HepG2 (cell line): Measurements from ENCODE around the gene NUBPL. TPM values are rescaled to one million over a fixed set of nuclear protein-coding genes. Genes with fewer than 3 reads are reported as not detected.
"Not testable (repeated sequence)": the region's sequence is repeated elsewhere in the genome, so short reads cannot be mapped to it uniquely, and the experiment has no call there.

Source experiments
- ATAC-seq: fragments of 200-7000 bp; cut with Tn5 transposase; 3 replicates; pipeline ENCODE4 v1.9.1; 2020; ENCODE audit warnings: mild to moderate bottlenecking, moderate library complexity
- BruUV-seq: library from RNA; stranded (reverse); fragments of 400-500 nt; replicated peaks from 2 replicates; lab custom pipeline; 2021; lab: Mats Ljungman, UMichigan
- CTCF ChIA-PET: fragments of 300-600 bp; formaldehyde crosslinking; extraction: SDS; loops from one replicate; lab custom pipeline; 2021; ENCODE audit warnings: low total read pairs, inconsistent platforms, low intra/inter-chr PET ratio; lab: Yijun Ruan, JAX
- POLR2A ChIA-PET: fragments of 350-600 bp; sonication (Branson Sonifier 250); formaldehyde crosslinking; loops from one replicate; lab custom pipeline; 2020; ENCODE audit warnings: antibody characterized with exemption, inconsistent platforms; lab: Yijun Ruan, JAX
- DNase-seq: peaks from one replicate; pipeline ENCODE4 v3.0.0-alpha.2; 2015; ENCODE audit warnings: low spot score
- FAIRE-seq: peaks from 3 replicates; lab custom pipeline; 2011; peaks lifted over from hg19 to GRCh38; lab: Jason Lieb, UNC
- H2AFZ ChIP-seq: one replicate; pipeline ENCODE4 v1.6.1; 2011; ENCODE audit warnings: low read length, inconsistent platforms
- H3K27ac ChIP-seq: fragments of 300-600 bp; 3 replicates; pipeline ENCODE4 v1.8.0; 2011; ENCODE audit warnings: mixed run types, mild to moderate bottlenecking, mixed read lengths, low read length, inconsistent platforms; ENCODE audit not compliant: insufficient read depth; ENCODE audit errors: extremely low read length
- H3K27me3 ChIP-seq, 2 experiments: fragments of 200-600 bp in 1 of 2; 2 replicates in 1 of 2; 3 replicates in 1 of 2; pipeline versions ENCODE4 v1.6.0 to v1.8.0; 2011; ENCODE audit warnings: low read length in 2 of 2, mild to moderate bottlenecking in 2 of 2, moderate library complexity in 2 of 2, inconsistent platforms in 1 of 2; ENCODE audit not compliant: insufficient read depth in 2 of 2, control insufficient read depth in 1 of 2
- H3K36me3 ChIP-seq, 2 experiments: fragments of 200-600 bp in 1 of 2; replicated peaks in 1 of 2; 2 replicates in 1 of 2; 3 replicates in 1 of 2; pipeline versions ENCODE4 v1.5.1 to v1.8.0; 2011; ENCODE audit warnings: low read length in 2 of 2, inconsistent platforms in 1 of 2; ENCODE audit not compliant: insufficient read depth in 2 of 2, control insufficient read depth in 1 of 2
- H3K4me1 ChIP-seq: 2 replicates; pipeline ENCODE4 v1.5.1; 2012; ENCODE audit warnings: low read length, inconsistent platforms; ENCODE audit not compliant: insufficient read depth
- H3K4me2 ChIP-seq: 2 replicates; pipeline ENCODE4 v1.6.0; 2011; ENCODE audit warnings: low read depth, low read length, inconsistent platforms
- H3K4me3 ChIP-seq, 3 experiments: fragments of 200-600 bp in 1 of 3; sonication (generic), shearing (Covaris generic) in 1 of 3; replicated peaks in 1 of 3; 2 replicates each; pipeline ENCODE4 v1.5.1; 2011 to 2016; ENCODE audit warnings: low read length in 3 of 3, inconsistent platforms in 2 of 3, low read depth in 2 of 3, mild to moderate bottlenecking in 2 of 3, control low read depth in 1 of 3, mixed read lengths in 1 of 3; ENCODE audit not compliant: insufficient read depth in 1 of 3
- H3K79me2 ChIP-seq: one replicate; pipeline ENCODE4 v1.6.1; 2011; ENCODE audit warnings: low read length, inconsistent platforms; ENCODE audit not compliant: insufficient read depth
- H3K9ac ChIP-seq: 2 replicates; pipeline ENCODE4 v1.6.0; 2011; ENCODE audit warnings: mild to moderate bottlenecking, low read depth, low read length, inconsistent platforms; ENCODE audit not compliant: insufficient read depth
- H3K9me3 ChIP-seq: 2 replicates; pipeline ENCODE4 v1.5.1; 2012; ENCODE audit warnings: mild to moderate bottlenecking, low read length
- H4K20me1 ChIP-seq: 2 replicates; pipeline ENCODE4 v1.6.0; 2011; ENCODE audit warnings: inconsistent platforms, mild to moderate bottlenecking, low read length, moderate library complexity; ENCODE audit not compliant: insufficient read depth
- DDIT3 ChIP-seq: sonication (generic); formaldehyde crosslinking; IDR thresholded peaks from 2 replicates; pipeline ENCODE4 v1.4.0; 2020; ENCODE audit warnings: mild to moderate bottlenecking, missing genetic modification reagents
- MAFF ChIP-seq: IDR thresholded peaks from 2 replicates; pipeline ENCODE4 v1.6.1; 2011; ENCODE audit warnings: low read depth, low read length, improper control_type of control experiment
- MAFK ChIP-seq, 2 experiments: IDR thresholded peaks in 1 of 2; conservative IDR thresholded peaks in 1 of 2; 2 replicates each; pipeline ENCODE4 v1.6.1; 2011; ENCODE audit warnings: improper control_type of control experiment in 2 of 2, low read length in 2 of 2
- NFE2L2 ChIP-seq: fragments of 150-350 bp; IDR thresholded peaks from 2 replicates; pipeline ENCODE4 v1.6.1; 2014; ENCODE audit warnings: low read length
- ZSCAN5A ChIP-seq: sonication (generic); formaldehyde crosslinking; IDR thresholded peaks from 2 replicates; pipeline ENCODE4 v1.8.0; 2022; ENCODE audit warnings: mild to moderate bottlenecking, missing genetic modification reagents, borderline replicate concordance
- WGBS: methylation state at CpG from one replicate; pipeline ENCODE4 v1.1.6; 2017; ENCODE audit warnings: low lambda C conversion rate; 5-methylcytosine and 5-hydroxymethylcytosine counted together
- in situ Hi-C: cut with HindIII; loops from 2 replicates; pipeline ENCODE4 v1.10.0; 2017; ENCODE audit warnings: low pct_unique_long_range_greater_than_20kb; ENCODE audit not compliant: extremely low pct_ligation_motif_present
- intact Hi-C: fragments of 100-400 bp; cut with micrococcal nuclease; formaldehyde crosslinking; loops from one replicate; pipeline ENCODE4 v1.10.0; 2022; ENCODE audit not compliant: unreplicated experiment
- polyA plus RNA-seq, 8 experiments: library from polyadenylated mRNA; depleted of rRNA in 3 of 8; stranded (reverse) in 7 of 8; unstranded in 1 of 8; fragments of >200 nt; fragmentation: Illumina TruSeq in 4 of 8; extraction: Trizol in 4 of 8; gene quantifications; 2 replicates each; pipeline versions ENCODE4 v1.2.1 to v1.2.3, GENCODE V29; 2011 to 2016; ENCODE audit warnings: low read depth in 4 of 8, missing spikeins in 1 of 8, mixed read lengths in 1 of 8; ENCODE audit not compliant: insufficient read depth in 1 of 8
- total RNA-seq, 5 experiments: library from RNA; depleted of rRNA; stranded (reverse); fragments of >200 nt; fragmentation: Illumina TruSeq; extraction: Trizol; gene quantifications; 2 replicates each; pipeline ENCODE4 v1.2.3, GENCODE V29; 2016; ENCODE audit warnings: low read depth in 1 of 5

NUBPL gene
- total and polyA plus RNA-seq, 2 of the 13 experiments (the other 11 are each of a cell fraction or from before 2014, with no cell fraction given): 21.3 to 44.1 TPM

- Histone ChIP-seq H3K9me3 (no peaks in the 10 kb centered on the region), H3K4me2 (no peak overlapping the region), H2AFZ (no peak overlapping the region), H3K36me3 (no peaks in the 10 kb centered on the region), H4K20me1 (no peaks in the 10 kb centered on the region), H3K27ac (no peak overlapping the region), H3K27me3 (no peaks in the 10 kb centered on the region), H3K9ac (no peak overlapping the region), H3K79me2 (no peaks in the 10 kb centered on the region), H3K4me3 (no peak overlapping the region), H3K4me1 (no peaks in the 10 kb centered on the region)
- no TSS peak for BruUV-seq
- in situ Hi-C loops (no loop called here), intact Hi-C loops (no loop called here)
- ChIA-PET POLR2A (no interaction called here), CTCF (no interaction called here)
- DNase-seq: no peak
- TF ChIP-seq DDIT3 (CRISPR knock-in tag): no peak
- peak; percentile 32; the same call in 1 of the 2 replicates for TF ChIP-seq NFE2L2
- ATAC-seq: no peak
- no peak for FAIRE-seq
Observed at GRCh38 chr14:31792726-31793125, 231.5 kb downstream of the NUBPL start.

GRCh38 chr14:31797946-31798345 lies 236.7 kb downstream of the NUBPL start:
- H3K4me3 ChIP-seq, H3K4me1 ChIP-seq, ATAC-seq, H3K27me3 ChIP-seq, in situ Hi-C loops, H2AFZ ChIP-seq, POLR2A ChIA-PET, H3K4me2 ChIP-seq, CTCF ChIA-PET, H3K27ac ChIP-seq, H3K9ac ChIP-seq, intact Hi-C loops, FAIRE-seq, H4K20me1 ChIP-seq, DNase-seq, H3K9me3 ChIP-seq, H3K79me2 ChIP-seq, BruUV-seq, H3K36me3 ChIP-seq: not testable (repeated sequence)
- WGBS: 97% methylated on average over 3 of the region's 3 CpGs

GRCh38 chr14:31802838-31803237 lies 241.6 kb downstream of the NUBPL start:
- FAIRE-seq: no peak
- CTCF ChIA-PET: no interaction called here
- no peak for ATAC-seq
- intact Hi-C loops: no loop called here
- Histone ChIP-seq H3K9me3 (no peaks in the 10 kb centered on the region), H3K27ac (no peak overlapping the region), H3K27me3 (no peaks in the 10 kb centered on the region), H3K9ac (no peak overlapping the region), H3K36me3 (no peaks in the 10 kb centered on the region; a peak in 1 of 5 replicates), H3K4me2 (no peak overlapping the region), H3K4me1 (no peaks in the 10 kb centered on the region), H2AFZ (no peak overlapping the region), H3K4me3 (no peak overlapping the region), H3K79me2 (no peaks in the 10 kb centered on the region), H4K20me1 (no peaks in the 10 kb centered on the region)
- POLR2A ChIA-PET: no interaction called here
- in situ Hi-C loops: no loop called here
- BruUV-seq: no TSS peak
- TF ChIP-seq MAFK (conservative IDR thresholded peaks at IDR 0.05 in 1 of 2, IDR thresholded peaks at IDR 0.05 in 1 of 2; ENCODE audit: low read length in 2 of 2) (peak; percentile 83 to 90), ZSCAN5A (CRISPR knock-in tag) (no peak), MAFF (peak; percentile 75)
- DNase-seq: no peak
